ENCODE measurements around the gene PPIL1.

- TF ChIP-seq CTCF (IDR thresholded peaks at IDR 0.05; ENCODE audit: insufficient read depth, low read length, poor library complexity, severe bottlenecking): peak; percentile 20
- TF ChIP-seq EZH2phosphoT487 (conservative IDR thresholded peaks at IDR 0.05; ENCODE audit: low read length): no peak
These were observed 23.0 kb upstream of the PPIL1 start for GRCh38 chr6:36897609-36898008.
